ENCODE data around the gene ALDH1L1. TPM values are rescaled to one million over a fixed set of nuclear protein-coding genes. Genes with fewer than 3 reads are reported as not detected.
A peak's percentile ranks its signal among the peaks of the same experiment; 100 is the strongest.

Gene ALDH1L1
- total RNA-seq, 1 donor from 2014 or later, result 1.5 TPM

GRCh38 chr3:126158912-126159454, 21.4 kb downstream of the ALDH1L1 start:
- DNase-seq (ENCODE audit: extremely low spot score, unreplicated experiment), result no peak
- Mint-ChIP-seq H3K36me3 (ENCODE audit: unreplicated experiment) (no peaks in the 10 kb centered on the region), H3K9me3 (ENCODE audit: unreplicated experiment) (no peaks in the 10 kb centered on the region), H3K27me3 (ENCODE audit: unreplicated experiment) (peaks cover 23% of the 10 kb centered on the region), H3K27ac (ENCODE audit: unreplicated experiment) (no peak overlapping the region), H3K4me3 (ENCODE audit: unreplicated experiment) (no peak overlapping the region), H3K4me1 (ENCODE audit: unreplicated experiment) (no peaks in the 10 kb centered on the region)
- no peak for TF ChIP-seq CTCF (IDR thresholded peaks at IDR 0.05)

- peak; percentile 75 for DNase-seq (ENCODE audit: extremely low spot score, unreplicated experiment)
- peaks cover 16% of the 10 kb centered on the region for H3K27me3 Mint-ChIP-seq (ENCODE audit: unreplicated experiment)
- no peak overlapping the region for H3K4me3 Mint-ChIP-seq (ENCODE audit: unreplicated experiment)
- no peaks in the 10 kb centered on the region for H3K9me3 Mint-ChIP-seq (ENCODE audit: unreplicated experiment)
- no peaks in the 10 kb centered on the region for H3K4me1 Mint-ChIP-seq (ENCODE audit: unreplicated experiment)
- no peaks in the 10 kb centered on the region for H3K36me3 Mint-ChIP-seq (ENCODE audit: unreplicated experiment)
- H3K27ac Mint-ChIP-seq (ENCODE audit: unreplicated experiment), result no peak overlapping the region
- no peak for TF ChIP-seq CTCF (IDR thresholded peaks at IDR 0.05)
These were observed 22.1 kb downstream of the ALDH1L1 start for GRCh38 chr3:126158016-126158911.

GRCh38 chr3:126157083-126157768, 23.2 kb downstream of the ALDH1L1 start:
- peak; percentile 81 for DNase-seq (ENCODE audit: extremely low spot score, unreplicated experiment)
- H3K36me3 Mint-ChIP-seq (ENCODE audit: unreplicated experiment), result no peaks in the 10 kb centered on the region
- H3K27ac Mint-ChIP-seq (ENCODE audit: unreplicated experiment), result no peak overlapping the region
- no peak overlapping the region for H3K4me3 Mint-ChIP-seq (ENCODE audit: unreplicated experiment)
- TF ChIP-seq CTCF (IDR thresholded peaks at IDR 0.05), result no peak
- H3K9me3 Mint-ChIP-seq (ENCODE audit: unreplicated experiment), result no peaks in the 10 kb centered on the region
- peaks cover 7% of the 10 kb centered on the region for H3K27me3 Mint-ChIP-seq (ENCODE audit: unreplicated experiment)
- H3K4me1 Mint-ChIP-seq (ENCODE audit: unreplicated experiment), result no peaks in the 10 kb centered on the region

- H3K36me3 Mint-ChIP-seq (ENCODE audit: unreplicated experiment), result no peaks in the 10 kb centered on the region
- no peaks in the 10 kb centered on the region for H3K4me1 Mint-ChIP-seq (ENCODE audit: unreplicated experiment)
- DNase-seq (ENCODE audit: extremely low spot score, unreplicated experiment), result peak; percentile 75
- H3K27me3 Mint-ChIP-seq (ENCODE audit: unreplicated experiment), result peaks cover 3% of the 10 kb centered on the region
- no peak overlapping the region for H3K27ac Mint-ChIP-seq (ENCODE audit: unreplicated experiment)
- H3K4me3 Mint-ChIP-seq (ENCODE audit: unreplicated experiment), result no peak overlapping the region
- no peaks in the 10 kb centered on the region for H3K9me3 Mint-ChIP-seq (ENCODE audit: unreplicated experiment)
- no peak for TF ChIP-seq CTCF (IDR thresholded peaks at IDR 0.05)
These were observed 23.9 kb downstream of the ALDH1L1 start for GRCh38 chr3:126156468-126156867.

- Mint-ChIP-seq H3K4me1 (ENCODE audit: unreplicated experiment) (no peaks in the 10 kb centered on the region), H3K4me3 (ENCODE audit: unreplicated experiment) (no peak overlapping the region)
- no peak for TF ChIP-seq CTCF (IDR thresholded peaks at IDR 0.05)
These were observed 24.6 kb downstream of the ALDH1L1 start for GRCh38 chr3:126155819-126156218.

More at GRCh38 chr3:126155819-126156218, 24.6 kb downstream of the ALDH1L1 start:
- H3K27ac Mint-ChIP-seq (ENCODE audit: unreplicated experiment), result no peak overlapping the region
- H3K36me3 Mint-ChIP-seq (ENCODE audit: unreplicated experiment), result no peaks in the 10 kb centered on the region
- no peaks in the 10 kb centered on the region for H3K9me3 Mint-ChIP-seq (ENCODE audit: unreplicated experiment)
- H3K27me3 Mint-ChIP-seq (ENCODE audit: unreplicated experiment), result no peaks in the 10 kb centered on the region
- DNase-seq (ENCODE audit: extremely low spot score, unreplicated experiment), result no peak

All from osteocyte (in vitro differentiated cells).